ENCODE measurements around the gene PFDN2. TPM values are rescaled to one million over a fixed set of nuclear protein-coding genes. Genes with fewer than 3 reads are reported as not detected.
A peak's percentile ranks its signal among the peaks of the same experiment; 100 is the strongest.

Gene PFDN2
- total and polyA plus RNA-seq, 10 donors = 14.9 to 140 (median 42.5) TPM

DNA sequence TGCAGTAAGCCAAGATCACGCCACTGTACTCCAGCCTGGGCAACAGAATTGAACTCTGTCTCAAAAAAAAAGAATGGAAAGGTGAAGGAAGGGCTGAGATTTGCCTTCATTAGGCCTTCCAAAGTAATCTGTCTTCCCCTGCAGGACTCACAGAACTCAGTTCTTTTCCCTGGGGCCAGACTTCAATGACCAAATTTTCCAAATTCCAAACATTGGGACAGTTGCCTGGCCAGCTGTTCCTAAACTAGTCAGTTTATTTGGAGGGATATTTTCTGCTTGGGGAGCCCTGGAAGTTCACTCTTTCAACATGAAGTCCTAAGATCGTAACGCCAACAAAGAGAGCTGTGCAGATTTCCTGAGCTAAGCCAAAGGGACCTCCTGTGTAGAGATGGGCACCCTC is 20.0 kb upstream of the PFDN2 start:
- H3K4me1 ChIP-seq = peaks cover 8 to 72% (median 23%) of the 10 kb centered on the region in 6 donors

DNA sequence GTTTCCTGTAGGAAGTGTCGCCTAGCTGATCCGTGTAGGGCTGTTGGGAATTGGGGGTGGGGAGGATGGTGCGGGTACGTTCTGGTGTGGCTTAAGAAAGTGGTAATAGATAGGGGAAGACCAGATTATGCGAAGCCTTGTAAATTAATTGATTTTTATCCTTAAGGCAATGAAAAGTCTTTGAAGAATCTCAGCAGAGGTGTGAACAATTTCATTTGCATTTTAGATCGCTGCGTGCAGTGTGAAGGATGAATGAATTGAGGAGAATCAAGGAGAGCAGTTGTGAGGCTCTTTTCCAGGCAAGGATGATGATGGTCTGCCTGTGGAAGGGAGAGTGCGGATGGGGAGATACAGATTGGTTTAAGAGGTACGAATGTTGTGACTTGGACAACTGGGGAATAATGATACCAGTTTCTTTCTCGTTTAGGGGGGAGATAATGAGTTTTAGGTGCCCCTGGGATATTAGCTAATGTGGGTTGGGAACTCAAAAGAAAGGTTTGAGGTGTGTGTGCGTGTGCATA is 15.4 kb upstream of the PFDN2 start:
- DNase-seq = no peak
- H3K4me3 ChIP-seq = peak overlapping the region; percentile 55 to 85 (median 66)
- H3K36me3 ChIP-seq = peaks cover 0 to 27% (median 12%) of the 10 kb centered on the region in 6 donors
- H3K4me1 ChIP-seq = peaks cover 38 to 92% (median 52%) of the 10 kb centered on the region in 6 donors
- TF ChIP-seq, protein P1, sequence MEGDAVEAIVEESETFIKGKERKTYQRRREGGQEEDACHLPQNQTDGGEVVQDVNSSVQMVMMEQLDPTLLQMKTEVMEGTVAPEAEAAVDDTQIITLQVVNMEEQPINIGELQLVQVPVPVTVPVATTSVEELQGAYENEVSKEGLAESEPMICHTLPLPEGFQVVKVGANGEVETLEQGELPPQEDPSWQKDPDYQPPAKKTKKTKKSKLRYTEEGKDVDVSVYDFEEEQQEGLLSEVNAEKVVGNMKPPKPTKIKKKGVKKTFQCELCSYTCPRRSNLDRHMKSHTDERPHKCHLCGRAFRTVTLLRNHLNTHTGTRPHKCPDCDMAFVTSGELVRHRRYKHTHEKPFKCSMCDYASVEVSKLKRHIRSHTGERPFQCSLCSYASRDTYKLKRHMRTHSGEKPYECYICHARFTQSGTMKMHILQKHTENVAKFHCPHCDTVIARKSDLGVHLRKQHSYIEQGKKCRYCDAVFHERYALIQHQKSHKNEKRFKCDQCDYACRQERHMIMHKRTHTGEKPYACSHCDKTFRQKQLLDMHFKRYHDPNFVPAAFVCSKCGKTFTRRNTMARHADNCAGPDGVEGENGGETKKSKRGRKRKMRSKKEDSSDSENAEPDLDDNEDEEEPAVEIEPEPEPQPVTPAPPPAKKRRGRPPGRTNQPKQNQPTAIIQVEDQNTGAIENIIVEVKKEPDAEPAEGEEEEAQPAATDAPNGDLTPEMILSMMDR (IDR thresholded peaks at IDR 0.05 in 8 of 11, conservative IDR thresholded peaks at IDR 0.05 in 3 of 11) = no peak
- TF ChIP-seq POLR2A (IDR thresholded peaks at IDR 0.05) = no peak
- TF ChIP-seq POLR2AphosphoS5 (IDR thresholded peaks at IDR 0.05) = no peak
- no peaks in the 10 kb centered on the region for H3K9me3 ChIP-seq
- H3K27ac ChIP-seq = peak overlapping the region; percentile 95 to 99 (median 97)
- H3K27me3 ChIP-seq (replicated peaks in 1 of 7) = no peaks in the 10 kb centered on the region
- WGBS, 5 donors = 5 to 9% (median 8%) methylated on average over 11 of the region's 11 CpGs
- intact Hi-C loops (cut with DNase I; ENCODE audit: low total_unique reads) = no loop called here

More for the DNA sequence above, 20.0 kb upstream of the PFDN2 start:
- intact Hi-C loops (cut with DNase I; ENCODE audit: low total_unique reads) = no loop called here
- Histone ChIP-seq H3K27ac (peak overlapping the region in 5 of 8 donors; percentile 10 to 61 (median 34)), H3K36me3 (peaks cover 0 to 7% (median 0%) of the 10 kb centered on the region in 6 donors), H3K4me3 (no peak overlapping the region), H3K27me3 (replicated peaks in 1 of 7) (no peaks in the 10 kb centered on the region), H3K9me3 (no peaks in the 10 kb centered on the region)
- 73 to 87% (median 78%) methylated on average over 3 of the region's 3 CpGs for WGBS, 5 donors
- no peak for DNase-seq
- TF ChIP-seq, protein P1 (IDR thresholded peaks at IDR 0.05 in 8 of 11, conservative IDR thresholded peaks at IDR 0.05 in 3 of 11) = no peak
- no peak for TF ChIP-seq POLR2AphosphoS5 (IDR thresholded peaks at IDR 0.05)
- TF ChIP-seq POLR2A (IDR thresholded peaks at IDR 0.05) = no peak

DNA sequence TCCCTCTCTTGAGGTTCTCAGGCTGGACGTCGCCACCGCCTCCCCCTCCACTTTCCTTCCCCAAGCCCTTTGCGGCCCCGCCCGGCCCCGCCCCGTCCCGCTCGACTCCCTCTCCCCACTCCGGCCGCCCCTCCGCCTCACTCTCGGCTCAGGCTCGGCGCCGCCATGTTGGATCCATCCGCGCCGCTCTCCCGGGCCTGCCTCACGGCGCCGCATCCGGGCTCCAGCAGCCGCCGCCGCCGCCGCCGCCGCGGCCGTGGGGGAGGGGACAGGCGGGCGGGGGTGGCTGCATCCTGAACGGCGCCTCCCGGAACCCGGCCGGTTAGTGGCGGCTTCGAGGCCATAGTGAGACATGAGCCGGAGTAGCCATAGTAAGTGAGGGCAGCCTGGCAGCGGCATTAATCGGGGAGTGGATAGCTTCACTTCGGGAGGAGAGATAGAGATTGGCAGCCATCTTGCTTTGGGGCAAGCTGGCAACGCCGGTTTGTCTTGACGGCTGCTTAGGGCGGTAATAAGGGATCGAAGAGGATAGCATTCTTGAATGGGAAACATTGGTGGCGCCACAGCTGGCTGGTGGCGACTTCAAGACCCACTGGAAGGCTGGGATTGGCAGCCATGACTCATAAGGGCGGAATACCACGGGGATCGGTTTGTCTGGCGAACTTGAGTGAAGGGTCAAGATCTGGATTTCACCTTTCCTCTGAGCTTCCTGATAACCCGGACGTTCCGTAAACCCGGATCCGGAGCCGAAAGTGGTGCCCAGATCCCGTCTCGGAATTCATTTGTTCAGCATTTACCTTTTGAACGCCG is 14.8 kb upstream of the PFDN2 start, which contains the start of gene DEDD:
TSS of gene DEDD (minus strand) at position 258 of the 810 bp plus-strand sequence. CDS start 8,205 bp downstream, outside the sequence.
- Histone ChIP-seq H3K27ac (peak within 1 kb of the TSS; percentile 95 to 99 (median 97)), H3K9me3 (no peaks in the 10 kb centered on the region), H3K4me1 (peaks cover 40 to 92% (median 56%) of the 10 kb centered on the region in 6 donors), H3K4me3 (peak within 1 kb of the TSS; percentile 55 to 85 (median 66)), H3K27me3 (replicated peaks in 1 of 7) (no peaks in the 10 kb centered on the region), H3K36me3 (peaks cover 2 to 34% (median 17%) of the 10 kb centered on the region in 6 donors)
- peak; percentile 97 for DNase-seq
- 0 to 1% (median 1%) methylated on average over 30 to 68 of the region's 68 CpGs for WGBS, 5 donors
- intact Hi-C loops (cut with DNase I; ENCODE audit: low total_unique reads) = no loop called here
- TF ChIP-seq POLR2A (IDR thresholded peaks at IDR 0.05) (no peak), POLR2AphosphoS5 (IDR thresholded peaks at IDR 0.05) (peak; percentile 74 to 80 (median 80))
- TF ChIP-seq, protein P1 (IDR thresholded peaks at IDR 0.05 in 8 of 11, conservative IDR thresholded peaks at IDR 0.05 in 3 of 11) = peak in 1 of 11 experiments; percentile 21
